Non-pigmented ciliary epithelial cell (primary cell): ENCODE measurements around the gene STOML1.

ENCODE experiments used
- DNase-seq: peaks from one replicate; pipeline ENCODE4 v3.0.0-alpha.2; 2010; ENCODE audit warnings: low read depth

Gene STOML1

DNA sequence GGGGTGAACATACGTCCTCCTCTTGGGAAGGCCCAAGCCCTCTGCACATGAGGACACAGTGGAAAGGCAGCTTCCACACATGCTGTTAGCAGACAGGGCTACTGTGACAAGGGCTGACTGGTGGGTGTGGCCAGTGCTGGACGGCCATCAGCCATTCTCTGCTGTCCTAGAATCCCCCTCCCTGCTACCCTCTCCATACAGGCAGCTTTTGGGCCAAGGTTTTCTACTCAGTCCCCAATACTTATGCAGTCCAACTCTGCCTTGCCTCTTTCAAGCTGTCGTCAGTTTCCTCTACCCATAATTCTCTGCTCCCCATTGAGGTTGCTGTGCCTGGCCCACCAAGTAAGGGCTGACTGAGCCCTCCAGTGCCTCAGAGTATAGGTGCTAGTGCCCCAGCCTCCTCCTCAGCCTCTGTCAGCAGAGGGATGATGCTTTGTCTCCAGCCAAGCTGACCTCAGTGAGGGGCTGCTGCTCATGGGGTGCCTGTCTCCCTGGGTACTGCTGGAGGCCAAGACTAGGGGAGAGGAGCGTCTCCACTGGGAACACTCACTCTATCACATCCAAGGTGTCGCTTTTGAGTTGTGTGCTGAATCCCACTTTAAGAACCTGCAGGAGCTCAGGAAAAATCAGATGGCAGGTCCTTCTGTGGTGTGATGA is 63.0 kb downstream of the STOML1 start:
- no peak for DNase-seq
